ENCODE data around the gene NFYB.
"Not testable (repeated sequence)": the region's sequence is repeated elsewhere in the genome, so short reads cannot be mapped to it uniquely, and the experiment has no call there.

The NFYB gene

GRCh38 chr12:104137902-104138796, at the start of gene NFYB:
NFYB (minus strand) TSS chr12:104138210; CDS start chr12:104135453, 2,757 bp downstream.
- peak; percentile 72 to 84 (median 80) for DNase-seq (ENCODE audit: low read depth in 4 of 4, low spot score in 1 of 4)

DNA sequence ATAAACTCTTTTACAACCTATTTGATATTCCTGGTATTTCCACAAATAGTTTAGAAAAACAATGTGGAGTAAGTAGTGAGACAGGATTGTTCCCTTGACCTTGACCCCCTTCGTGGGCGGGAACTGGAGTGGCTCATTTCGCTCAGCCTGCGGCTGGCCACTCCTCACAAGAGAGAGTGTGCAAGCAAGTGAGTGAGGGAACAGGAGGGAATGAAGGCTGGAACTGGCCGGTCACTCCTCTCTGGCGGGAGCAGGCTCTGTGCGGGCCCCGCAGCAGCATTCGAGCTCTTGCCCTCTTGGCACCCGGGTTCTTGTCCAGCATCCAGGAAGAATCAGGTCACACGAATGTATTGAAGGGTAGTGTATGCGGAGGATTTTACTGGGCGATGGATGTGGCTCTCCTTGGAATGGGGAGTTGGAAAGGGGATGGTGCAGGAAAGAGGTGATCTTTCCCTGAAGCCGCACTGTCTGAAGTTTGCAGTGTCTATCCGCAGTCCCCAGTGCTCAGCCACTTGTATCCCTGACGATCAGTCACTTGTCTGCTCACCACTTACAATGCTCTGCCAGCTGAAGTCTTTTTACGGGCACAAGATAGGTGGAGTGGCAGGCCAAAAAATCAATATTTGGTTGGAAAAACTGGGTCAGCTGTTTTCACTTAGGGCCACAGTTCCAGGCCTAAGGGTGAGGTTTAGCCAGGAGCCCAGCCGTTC, 49.6 kb upstream of the NFYB start:
- DNase-seq (ENCODE audit: low read depth in 4 of 4, low spot score in 1 of 4): no peak

DNA sequence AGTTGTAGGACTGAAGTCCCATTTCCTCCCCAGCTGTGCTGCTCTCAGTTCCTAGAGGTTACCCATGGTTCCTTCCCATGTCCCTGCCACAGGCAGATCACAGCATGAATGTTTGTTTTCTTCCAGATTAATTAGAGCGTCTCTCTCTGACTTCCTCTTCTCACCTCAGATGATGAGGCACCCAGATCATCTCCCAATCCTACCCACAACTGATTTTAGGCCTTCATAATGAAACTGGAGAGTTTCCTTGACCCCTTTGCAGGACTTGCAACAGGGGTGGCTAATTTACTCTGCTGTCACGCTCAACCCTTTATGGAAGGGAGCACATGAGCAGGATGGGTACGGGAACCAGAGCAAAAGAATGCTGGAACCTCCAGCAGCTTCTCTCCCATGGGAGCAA, 45.4 kb upstream of the NFYB start:
- no peak for DNase-seq (ENCODE audit: low read depth in 4 of 4, low spot score in 1 of 4)

DNA sequence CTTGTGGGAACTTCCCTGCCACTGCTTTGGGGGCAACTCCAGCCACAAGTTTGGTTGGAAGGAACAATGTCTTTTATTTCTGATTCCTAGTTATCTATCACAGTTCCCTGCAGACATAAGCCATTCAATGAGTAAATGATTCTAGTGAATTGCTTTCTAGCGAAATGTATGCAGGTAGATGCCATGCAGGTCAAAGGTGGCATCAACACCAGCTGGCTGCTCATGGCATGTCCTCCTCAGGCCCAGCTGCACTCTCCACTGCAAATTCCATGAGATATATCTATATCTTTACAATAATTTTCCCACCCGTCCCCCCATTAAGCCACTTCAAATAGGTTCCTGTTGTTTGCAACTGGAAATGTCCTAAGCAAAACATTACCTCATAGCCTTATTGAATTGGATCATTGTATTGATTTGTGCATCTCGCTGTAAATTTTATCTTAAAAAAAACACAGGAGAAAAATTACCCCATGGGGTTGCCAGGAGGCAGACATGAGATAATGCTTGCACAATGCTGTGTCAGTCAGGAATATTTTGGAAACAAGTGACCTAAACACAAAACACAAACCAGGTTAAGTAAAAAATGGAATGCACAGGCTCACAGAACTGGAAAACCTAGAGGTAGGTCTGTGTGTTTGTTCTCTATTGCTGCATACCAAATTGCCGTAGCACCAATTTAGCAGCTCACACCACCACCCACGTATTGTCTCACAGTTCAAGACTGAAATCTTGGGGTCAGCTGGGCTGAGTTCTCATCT, 44.8 kb upstream of the NFYB start:
- DNase-seq (ENCODE audit: low read depth in 4 of 4, low spot score in 1 of 4): no peak

DNA sequence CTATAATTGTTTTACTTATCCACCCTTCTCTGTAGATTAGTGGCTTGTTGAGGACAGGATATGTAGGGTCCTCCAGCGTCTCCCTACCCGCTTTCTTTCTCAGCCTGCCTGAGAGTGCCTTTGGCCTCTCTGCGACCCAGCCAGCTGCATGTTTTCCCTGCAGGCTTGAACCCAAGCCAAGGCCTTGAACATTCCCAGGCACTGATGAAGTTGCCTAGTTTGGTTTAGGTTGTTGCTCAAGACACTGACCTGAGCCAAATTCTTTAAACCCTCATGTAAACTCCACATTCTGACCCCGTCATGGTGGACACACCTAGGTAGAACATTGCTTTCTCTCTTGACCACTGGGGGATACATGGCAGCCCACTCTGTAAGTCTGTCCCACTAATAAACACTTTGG, 44.1 kb upstream of the NFYB start:
- DNase-seq (ENCODE audit: low read depth in 4 of 4, low spot score in 1 of 4): no peak

DNA sequence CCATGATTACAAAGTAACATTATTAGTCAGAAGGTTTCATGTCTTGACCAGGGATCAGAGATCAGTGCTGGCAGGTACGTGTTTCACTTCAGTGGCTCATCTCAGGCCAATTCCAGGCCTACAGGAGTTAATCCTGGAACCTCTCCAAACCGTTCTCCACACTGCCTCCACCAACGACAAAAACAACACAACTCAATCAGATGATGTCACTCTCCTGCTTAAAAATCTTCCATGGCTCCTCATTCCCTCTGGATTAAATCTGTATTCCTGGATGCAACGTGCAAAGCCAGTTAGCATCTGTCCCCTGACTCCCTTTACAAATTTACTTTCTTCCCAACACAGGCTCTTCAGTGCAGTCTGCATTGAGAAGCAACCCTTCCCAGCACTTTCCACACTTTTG, 43.3 kb upstream of the NFYB start:
- no peak for DNase-seq (ENCODE audit: low read depth in 4 of 4, low spot score in 1 of 4)

DNA sequence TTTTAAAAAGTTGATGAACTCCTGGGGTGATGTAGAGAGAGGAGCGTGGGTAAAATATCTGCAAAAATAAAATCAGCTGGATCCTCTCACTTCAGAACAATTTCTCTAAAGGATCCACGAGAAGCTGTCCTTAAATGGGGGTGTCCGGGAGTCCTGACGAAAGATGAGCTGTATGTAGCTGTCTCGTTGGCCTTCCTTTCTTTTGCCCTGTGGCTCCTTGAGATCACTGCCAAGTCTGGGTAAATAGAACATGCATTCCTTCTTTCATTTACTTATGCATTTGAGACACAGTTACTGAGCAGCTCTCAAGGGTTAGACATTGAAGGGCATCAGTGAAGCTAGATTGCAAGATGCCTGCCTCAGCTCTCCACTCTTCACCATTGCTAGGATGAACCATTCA, 42.4 kb upstream of the NFYB start:
- DNase-seq (ENCODE audit: low read depth in 4 of 4, low spot score in 1 of 4): no peak

GRCh38 chr12:104177663-104178501, 39.9 kb upstream of the NFYB start:
- no peak for DNase-seq (ENCODE audit: low read depth in 4 of 4, low spot score in 1 of 4)

DNA sequence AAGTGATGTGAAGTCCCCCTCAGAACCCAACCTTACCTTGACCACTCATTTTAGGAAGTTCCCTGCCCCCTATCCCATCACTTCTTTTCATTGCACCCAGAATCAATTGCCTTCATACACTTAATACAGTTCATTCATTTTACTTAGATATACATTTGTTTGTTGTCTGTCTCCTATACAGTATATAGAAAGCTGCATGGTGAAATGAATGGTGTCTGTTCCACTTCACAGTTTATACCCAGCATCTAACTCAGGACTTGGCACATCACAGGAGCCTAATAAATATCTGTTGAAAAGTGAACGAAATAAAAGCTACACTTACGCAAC, 39.3 kb upstream of the NFYB start:
- DNase-seq (ENCODE audit: low read depth in 4 of 4, low spot score in 1 of 4): no peak

GRCh38 chr12:104175726-104176247, 37.8 kb upstream of the NFYB start:
- no peak for DNase-seq (ENCODE audit: low read depth in 4 of 4, low spot score in 1 of 4)

- DNase-seq (ENCODE audit: low read depth in 4 of 4, low spot score in 1 of 4): not testable (repeated sequence)
Measured at GRCh38 chr12:104173804-104174203, 35.8 kb upstream of the NFYB start.

GRCh38 chr12:104172570-104172947, 34.5 kb upstream of the NFYB start:
- no peak for DNase-seq (ENCODE audit: low read depth in 4 of 4, low spot score in 1 of 4)

- DNase-seq (ENCODE audit: low read depth in 4 of 4, low spot score in 1 of 4): no peak
Measured at GRCh38 chr12:104171785-104172569, 34.0 kb upstream of the NFYB start.

- no peak for DNase-seq (ENCODE audit: low read depth in 4 of 4, low spot score in 1 of 4)
Measured at GRCh38 chr12:104168596-104168995, 30.6 kb upstream of the NFYB start.

- DNase-seq (ENCODE audit: low read depth in 4 of 4, low spot score in 1 of 4): no peak
Measured at GRCh38 chr12:104167519-104168458, 29.8 kb upstream of the NFYB start.

GRCh38 chr12:104166465-104166864, 28.5 kb upstream of the NFYB start:
- DNase-seq (ENCODE audit: low read depth in 4 of 4, low spot score in 1 of 4): no peak

- DNase-seq (ENCODE audit: low read depth in 4 of 4, low spot score in 1 of 4): no peak
Measured at GRCh38 chr12:104165801-104166200, 27.8 kb upstream of the NFYB start.

- DNase-seq (ENCODE audit: low read depth in 4 of 4, low spot score in 1 of 4): no peak
Measured at GRCh38 chr12:104164634-104165033, 26.6 kb upstream of the NFYB start.

DNA sequence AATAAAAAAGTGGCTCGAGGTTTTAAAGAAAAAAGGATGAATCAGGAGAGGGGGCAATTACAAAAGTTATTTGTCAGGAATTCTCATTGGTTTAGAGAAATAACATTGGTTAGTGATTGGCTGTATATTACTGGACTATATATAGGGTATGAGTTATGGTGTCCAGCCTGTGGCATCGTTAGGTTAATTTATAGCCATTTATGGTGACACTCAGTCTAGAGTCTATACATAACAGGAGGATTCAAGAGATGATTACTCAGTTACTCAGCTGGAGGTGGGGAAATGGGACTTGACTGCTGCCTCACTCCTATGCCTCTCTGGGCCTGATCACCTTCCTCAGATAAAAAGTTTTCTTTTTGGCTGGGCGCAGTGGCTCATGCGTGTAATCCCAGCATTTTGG, 25.6 kb upstream of the NFYB start:
- DNase-seq (ENCODE audit: low read depth in 4 of 4, low spot score in 1 of 4): no peak
